HG03432 (cell line): Measurements from ENCODE around the gene APBA2.
"Not testable (repeated sequence)": the region's sequence is repeated elsewhere in the genome, so short reads cannot be mapped to it uniquely, and the experiment has no call there.

Experiments
- ATAC-seq: cut with Tn5 transposase; IDR thresholded peaks from one replicate; pipeline ENCODE4 v1.9.1; 2021; ENCODE audit warnings: mild to moderate bottlenecking, moderate library complexity; ENCODE audit not compliant: unreplicated experiment

Gene APBA2

DNA sequence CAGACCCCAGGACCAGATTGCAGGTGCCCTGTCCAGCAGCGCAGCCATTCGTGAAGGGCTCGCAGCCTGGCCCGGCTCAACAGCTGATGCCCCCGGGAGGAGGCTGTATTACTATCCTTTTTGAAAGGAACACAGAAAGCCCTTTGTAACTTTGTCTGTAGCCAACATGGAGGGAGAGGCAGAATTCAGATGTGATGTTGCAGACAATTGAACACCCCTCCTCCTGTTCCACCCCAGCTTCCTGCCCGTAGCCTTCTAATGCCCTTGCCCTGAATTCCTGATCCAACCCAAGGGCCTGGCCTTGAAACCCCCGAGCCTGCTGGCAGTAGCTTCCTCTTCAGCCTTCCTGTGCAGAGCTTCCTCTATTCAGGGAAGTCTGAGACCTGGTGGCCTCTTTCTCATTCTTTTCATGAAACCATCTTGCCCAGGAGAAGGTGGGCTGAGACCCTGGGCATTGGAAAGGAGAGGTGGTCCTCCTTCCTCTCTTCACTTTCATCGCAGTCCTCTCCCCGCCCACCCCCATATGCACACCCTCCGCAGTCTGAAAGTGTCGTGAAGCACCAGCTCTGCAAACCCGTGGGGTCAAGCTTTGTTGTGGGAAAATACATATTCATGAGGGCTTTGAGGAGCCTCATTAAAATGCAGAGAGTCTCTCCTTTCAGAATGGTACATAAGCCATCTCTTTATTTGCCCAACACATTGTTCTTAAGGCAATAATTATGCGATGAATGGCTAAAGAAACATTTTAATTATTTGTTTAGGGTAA is 109.2 kb downstream of the APBA2 start:
- no peak for ATAC-seq

DNA sequence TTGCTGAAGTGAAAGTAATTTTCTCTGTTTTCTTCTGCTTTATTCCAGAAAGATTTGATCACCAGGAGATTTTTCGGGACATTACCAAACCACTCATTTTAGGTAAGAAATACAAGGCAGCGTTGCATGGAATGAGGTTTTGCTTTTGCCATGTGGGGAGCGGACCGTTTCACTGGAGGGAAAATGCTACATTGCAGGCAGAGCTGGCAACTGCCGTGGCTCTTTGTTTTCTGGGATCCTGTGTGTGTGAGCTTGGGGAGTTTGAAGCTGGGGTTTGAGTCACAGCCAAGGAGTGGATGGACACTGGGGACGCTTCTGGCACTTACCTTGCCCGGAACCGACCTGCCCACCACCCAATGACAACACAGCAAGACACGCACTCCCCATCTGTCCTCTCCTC is 109.9 kb downstream of the APBA2 start:
- ATAC-seq: no peak

DNA sequence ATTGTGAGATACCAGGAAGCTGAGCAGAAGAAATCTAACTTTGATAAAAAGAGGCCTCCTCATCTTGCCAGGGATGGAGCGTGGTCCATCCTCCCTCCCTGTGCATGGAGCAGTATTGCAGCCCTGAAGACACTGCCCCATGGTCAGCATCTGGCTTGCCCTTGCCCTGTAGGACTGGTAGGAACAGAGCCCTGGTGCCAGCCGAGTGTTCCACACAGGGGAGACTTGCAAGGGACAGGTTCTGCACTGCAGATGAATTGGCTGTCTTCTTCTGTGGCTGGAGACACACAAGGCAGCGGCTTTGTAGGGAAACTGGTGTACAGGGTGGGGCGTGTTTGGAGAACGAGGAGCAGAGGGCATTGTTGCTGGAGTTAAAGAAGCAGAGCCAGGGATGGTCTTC is 110.5 kb downstream of the APBA2 start:
- no peak for ATAC-seq

DNA sequence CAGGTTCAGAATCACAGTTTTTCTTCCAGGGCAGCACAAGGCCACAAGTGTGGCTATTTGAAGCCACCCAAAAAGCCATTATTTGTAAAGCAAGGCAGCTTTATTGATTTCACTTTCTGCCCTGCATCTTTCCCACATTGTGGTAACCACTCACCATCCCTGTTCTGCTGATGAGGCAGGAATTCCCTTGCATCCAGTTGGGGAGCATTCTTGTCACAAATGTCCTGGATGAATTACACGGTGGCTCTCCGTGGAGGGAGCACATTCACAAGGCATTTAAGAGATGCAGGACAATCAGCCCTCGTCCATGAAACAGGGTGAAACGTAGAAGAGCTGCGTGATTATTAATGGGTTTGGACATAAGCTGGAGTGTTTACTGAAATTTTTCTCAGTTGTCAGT is 111.2 kb downstream of the APBA2 start:
- no peak for ATAC-seq

DNA sequence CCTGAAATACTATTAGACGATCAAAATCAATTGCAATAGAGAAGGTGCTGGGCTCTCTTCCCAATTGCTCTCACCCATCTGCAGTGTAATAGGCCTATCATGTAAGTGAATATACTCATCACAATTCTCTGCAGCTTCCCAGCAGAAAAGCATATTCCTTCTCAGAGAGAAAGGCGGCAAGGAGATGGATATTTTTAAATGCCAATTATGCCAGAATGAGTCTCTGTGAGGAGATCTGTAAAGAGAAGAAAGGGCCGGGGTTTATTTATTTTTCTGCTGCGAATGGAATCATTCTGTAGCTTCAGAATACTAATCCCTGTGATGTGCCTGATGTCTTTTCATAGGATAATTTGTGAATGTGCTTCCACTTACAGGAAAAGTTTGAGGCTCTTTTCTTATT is 112.0 kb downstream of the APBA2 start:
- no peak for ATAC-seq

DNA sequence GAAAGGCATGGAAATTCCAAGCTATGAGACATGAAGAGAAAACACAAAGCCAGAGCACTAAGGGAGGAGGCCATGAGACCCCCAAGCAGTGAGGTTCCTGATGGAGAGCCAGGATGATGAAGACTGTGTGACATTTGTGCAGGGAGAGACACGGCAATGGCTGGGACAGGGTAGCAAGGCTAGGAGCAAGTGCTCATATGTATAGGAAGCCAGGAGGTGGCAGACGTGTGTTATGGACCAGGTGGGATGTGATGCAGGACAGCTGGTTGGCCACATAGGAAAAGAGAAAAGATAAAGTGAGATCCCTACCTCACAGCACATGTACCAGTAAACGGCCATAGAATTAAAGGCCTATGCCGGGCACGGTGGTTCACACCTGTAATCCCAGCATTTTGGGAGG is 112.7 kb downstream of the APBA2 start:
- ATAC-seq: no peak

DNA sequence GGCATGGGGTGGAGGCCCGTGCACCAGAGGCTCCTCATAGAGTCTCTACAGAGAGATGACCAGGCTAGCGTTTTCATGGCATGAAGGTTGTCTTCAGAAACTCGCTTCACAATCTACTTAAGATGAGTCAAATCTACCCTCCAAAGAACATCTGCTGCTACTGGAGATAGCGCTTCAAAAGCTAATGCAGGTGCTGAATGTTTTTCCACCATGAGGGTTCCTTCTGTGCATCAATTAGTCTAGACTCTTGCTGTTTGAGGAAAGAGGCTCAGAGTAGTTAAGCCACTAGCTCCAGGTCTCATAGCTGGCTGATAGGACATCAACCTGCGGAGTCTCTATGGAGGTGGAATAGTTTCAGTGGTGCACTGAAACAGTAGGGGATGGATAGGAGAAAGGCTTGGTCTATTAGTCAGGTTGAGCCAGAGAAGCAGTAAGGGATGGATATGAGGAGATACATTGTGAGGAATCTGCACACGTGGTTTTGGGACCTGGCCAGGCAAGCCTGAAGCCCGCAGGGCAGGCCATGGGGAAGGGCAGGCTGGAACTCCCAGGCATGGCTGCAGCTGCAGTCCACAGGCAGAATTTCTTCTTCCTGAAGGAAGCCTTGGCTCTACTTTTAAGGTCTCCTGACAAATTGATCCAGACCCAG is 117.5 kb downstream of the APBA2 start:
- ATAC-seq: no peak

DNA sequence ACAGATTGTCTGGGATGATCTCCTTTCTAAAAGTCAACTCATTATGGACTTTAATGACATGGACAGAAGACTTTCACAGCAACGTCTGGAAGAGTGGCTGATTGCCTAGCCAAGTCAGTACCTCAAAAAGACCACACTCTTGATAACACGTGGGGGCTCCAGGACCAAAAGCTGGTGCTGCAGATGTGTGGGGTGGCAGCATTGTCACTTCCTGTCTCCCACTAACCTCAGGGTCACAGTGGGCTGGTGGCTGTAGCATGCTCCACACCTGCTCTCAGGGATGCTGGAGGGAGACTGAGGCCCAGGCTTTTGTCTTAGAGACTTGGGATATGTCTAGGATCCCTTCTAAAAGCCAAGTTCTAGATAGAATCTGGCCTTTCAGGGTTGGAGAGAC is 118.1 kb downstream of the APBA2 start:
- no peak for ATAC-seq

DNA sequence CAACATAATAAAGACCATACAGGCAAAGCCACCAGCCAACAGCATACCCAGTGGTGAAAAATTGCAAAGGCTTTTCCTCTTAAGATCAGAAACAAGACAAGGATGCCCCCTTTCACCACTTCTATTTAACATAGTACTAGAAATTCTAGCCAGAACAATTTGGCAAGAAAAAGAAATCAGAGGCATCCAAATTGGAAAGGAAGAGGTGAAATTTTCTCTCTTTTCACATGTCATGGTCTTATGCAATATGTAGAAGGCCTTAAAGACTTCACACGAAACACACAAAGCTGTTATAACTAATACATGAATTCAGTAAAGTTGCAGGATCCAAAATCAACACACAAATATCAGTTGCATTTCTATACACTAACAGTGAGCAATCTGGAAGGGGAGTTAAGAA is 120.2 kb downstream of the APBA2 start:
- ATAC-seq: no peak

DNA sequence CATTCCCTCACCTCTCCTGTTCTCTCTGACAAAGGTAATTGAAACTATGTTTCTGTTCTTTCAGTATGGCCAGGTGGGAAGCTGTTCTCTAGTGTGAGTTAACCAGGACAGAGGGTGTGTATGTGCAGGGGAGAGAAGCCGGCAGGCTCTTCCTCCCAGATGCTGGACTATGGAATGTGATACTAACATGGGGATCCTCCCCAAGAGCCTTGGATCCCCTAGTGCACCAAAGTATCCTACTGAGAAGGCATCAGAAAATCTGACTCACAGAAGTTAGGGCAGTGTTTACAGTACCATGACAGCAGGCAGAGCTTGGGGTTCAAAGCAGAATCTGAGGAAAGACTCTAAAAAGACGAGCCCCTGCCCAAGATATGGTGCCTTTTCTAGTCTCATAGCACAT is 123.1 kb downstream of the APBA2 start:
- no peak for ATAC-seq

DNA sequence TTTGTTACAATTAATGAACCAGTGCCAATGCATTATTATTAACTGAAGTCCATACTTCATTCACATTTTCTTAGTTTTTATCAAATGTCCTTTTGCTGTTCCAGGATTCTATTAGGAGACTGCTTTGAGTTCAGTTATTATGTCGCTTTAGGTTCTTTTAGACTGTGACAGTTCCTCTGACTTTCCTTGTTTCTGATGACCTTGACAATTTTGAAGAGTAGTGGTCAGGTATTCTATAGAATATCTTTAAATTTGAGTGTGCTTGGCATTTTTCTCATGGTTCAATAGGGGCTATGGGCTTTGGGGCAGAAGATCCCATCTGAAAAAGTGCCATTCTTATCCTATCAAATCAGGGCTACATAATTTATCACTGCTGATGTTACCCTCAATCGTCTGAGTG is 126.3 kb downstream of the APBA2 start:
- ATAC-seq: no peak

DNA sequence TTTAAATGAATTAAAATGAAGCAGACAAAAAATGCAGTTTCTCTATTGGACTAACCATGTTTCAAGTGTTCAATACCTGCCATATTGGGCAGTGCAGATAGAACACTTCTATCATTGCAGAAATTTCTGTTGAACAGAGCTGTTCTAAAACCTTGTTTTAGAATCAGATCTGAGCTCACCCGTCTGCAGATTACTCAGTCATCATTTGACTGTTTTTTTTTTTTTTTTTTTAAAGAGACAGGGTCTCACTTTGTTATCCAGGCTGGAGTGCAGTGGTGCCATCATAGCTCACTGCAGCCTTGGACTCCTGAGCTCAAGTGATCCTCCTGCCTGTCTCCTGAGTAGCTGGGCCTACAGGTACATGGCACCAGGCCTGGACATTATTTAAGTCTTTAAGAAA is 128.7 kb downstream of the APBA2 start:
- ATAC-seq: no peak

DNA sequence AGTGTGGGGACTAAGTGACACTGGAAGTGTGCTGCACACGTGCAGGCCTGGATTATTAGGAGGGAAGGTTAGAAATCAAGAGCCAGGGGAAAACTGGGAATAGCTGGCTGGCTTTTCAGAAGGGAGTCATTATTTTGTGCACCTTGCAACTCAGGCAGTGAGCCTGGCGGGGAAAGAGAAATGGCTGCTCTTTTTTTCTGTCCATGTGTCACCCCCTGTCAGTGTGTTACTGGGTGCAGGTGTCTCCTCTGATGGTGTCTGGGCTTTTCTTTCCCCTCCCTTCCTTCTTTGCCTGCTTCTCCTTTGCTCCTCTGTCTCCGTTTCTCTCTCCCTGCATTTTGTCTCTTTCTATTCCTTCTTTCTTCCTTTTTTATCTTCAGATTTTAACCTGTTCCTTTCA is 130.7 kb downstream of the APBA2 start:
- no peak for ATAC-seq

DNA sequence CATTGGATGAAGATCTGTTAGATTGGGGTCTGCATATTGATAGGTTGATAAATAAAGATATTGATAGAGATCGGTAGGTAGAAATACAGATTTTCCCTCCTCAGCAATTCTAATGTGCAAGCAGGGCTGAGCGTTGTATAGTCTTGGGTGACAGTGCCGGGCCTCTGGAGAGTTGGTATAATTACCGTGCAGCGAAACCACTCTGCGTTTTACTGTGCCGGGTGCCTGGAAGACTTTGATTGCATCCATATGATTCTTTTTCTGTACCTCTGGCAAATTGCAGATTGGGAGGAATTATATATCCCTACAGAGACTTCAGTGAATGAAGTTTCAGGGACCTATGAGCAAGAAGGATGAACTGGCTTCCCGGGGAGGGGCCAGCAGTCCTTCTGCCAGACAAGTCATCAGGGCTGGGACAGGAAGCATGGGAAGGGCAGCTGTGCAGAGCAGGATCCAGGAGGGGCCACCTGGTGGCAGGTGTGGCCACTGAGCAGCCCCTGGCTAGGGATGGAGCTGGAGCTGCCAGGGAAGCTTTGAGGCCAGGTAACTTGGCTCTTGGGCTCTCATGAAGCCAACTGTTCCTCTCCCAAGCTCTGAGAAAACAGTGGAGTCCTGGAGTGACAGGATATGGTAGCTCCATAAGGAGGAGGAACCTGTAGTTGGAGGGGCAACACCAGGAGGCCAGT is 132.5 kb downstream of the APBA2 start:
- no peak for ATAC-seq

DNA sequence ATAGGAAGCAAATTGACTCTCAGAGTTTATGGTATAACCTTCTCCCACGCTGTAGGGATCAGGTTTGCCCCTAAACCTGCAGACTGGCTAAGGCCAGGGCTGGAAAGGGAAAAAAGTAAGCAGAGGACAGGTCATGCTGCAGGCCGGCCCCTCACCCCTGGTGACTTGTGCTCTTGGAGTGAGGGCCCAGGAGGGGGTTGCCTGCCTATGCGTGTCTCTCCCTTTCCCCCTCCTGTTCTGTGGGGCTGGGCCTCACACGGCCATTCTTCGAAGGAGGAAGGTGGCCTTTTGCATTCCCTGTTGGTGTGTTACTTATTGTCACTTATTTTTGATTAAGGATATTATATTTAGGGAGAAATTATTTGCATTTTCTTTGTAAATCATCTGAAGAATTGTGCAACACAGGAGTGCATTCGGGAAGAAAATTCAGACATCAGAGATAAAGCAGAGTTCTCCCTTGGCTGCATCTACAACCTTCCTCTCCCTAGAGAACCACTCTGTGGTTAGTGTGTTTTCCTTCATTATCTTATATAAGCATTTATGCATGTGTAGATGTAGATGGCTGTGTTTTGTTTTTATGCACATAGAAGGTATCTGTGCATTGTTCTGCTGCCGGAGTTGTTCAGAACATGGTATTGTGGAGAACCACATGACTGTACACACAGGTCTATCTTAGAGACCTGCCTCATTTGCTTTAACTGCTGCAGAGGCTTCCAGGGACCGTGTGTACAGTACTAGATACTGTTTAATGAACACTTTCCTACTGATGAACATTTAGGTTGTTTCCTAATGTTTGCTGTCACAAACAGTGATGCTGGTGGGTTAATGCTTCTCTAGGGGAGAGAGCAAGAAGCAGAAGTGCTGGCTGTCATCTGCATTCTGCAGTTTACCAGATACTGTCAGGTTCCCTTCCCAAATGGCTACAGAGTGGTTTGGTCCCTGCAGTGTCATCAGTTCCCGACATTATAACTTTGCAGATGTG is 133.5 kb downstream of the APBA2 start:
- ATAC-seq: no peak

DNA sequence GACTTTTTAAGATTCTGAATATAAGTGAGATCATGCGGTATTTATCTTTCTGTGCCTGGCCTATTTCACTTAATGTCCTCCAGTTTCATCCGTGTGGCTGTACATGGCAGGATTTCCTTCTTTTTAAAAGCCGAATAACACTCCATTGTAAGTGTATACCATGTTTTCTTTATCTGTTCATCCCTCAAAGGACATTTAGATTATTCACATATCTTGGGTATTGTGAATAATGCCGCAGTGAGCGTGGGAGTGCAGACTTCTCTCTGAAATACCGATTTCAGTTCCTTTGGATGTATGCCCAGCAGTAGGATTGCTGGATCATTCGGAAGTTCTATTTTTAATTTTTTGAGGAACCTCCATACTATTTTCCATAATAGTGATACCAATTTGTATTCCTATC is 136.1 kb downstream of the APBA2 start:
- ATAC-seq: no peak

DNA sequence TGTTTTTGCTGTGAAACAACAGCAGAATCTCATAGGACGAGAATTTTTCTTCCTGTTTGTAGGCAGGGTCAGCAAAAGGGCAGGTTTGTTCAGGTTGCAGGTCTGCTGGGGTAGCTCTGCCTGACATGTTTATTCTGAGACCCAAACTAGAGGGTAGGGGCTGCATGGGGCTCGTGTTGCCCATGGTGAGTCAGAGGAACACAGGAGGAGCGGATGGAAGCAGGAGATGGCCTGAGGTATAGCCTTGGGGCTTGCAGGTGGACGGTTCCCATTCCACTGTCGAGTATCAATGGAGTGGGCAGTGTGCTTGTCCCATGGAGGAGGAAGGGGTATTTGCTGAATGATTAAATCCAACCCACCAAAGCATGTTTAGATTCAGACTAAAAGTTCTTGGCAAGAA is 138.9 kb downstream of the APBA2 start:
- ATAC-seq: no peak

DNA sequence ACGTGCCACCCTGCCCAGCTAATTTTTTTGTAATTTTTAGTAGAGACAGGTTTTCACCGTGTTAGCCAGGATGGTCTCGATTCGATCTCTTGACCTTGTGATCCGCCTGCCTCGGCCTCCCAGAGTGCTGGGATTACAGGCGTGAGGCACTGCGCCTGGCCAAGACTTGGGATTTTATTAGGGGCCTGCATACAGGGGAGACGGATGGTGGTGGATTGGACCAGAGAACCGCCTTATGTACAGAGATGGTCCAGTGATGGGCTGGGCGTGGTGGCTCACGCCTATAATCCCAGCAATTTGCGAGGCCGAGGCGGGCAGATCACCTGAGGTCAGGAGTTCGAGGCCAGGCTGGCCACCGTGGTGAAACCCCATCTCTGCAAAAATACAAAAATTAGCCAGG is 139.6 kb downstream of the APBA2 start:
- not testable (repeated sequence) for ATAC-seq

DNA sequence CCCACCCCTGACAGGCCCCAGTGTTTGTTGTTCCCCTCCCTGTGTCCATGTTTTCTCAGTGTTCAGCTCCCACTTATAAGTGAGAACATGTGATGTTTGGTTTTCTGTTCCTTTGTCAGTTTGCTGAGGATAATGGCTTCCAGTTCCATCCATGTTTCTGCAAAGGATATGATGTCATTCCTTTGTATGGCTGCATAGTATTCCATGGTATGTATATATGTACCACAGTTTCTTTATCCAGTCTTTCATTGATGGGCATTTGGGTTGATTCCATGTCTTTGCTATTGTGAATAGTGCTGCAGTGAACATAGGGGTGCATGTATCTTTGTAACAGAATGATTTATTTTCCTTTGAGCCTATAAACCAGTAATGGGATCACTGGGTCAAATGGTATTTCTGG is 142.4 kb downstream of the APBA2 start:
- ATAC-seq: not testable (repeated sequence)

DNA sequence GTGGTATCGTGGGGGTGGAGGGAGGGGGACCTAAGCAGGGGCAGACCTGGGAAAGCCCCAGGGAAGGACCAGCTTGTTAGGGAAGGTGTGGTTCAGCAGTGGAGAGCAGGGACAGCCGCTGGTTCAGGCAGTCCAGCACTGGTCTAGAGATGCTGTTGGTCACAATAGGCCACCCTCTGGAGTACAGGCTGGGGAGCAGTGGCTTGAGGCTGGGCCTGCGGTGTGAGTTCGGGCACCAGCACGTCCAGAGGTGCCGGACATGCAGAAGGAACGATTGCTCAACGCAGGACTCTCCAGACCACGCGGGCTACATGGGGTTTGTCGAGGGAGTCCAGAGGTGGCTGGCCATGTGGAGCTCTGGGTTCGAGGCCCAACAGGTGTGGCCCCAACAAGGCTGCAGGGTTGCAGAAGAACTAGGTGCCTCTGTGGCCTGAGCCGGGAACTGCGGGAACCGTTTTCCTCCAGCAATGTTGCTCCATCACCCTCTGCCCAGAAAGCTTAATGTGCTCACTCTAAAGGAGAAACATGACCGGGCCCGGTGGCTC is 143.9 kb downstream of the APBA2 start:
- no peak for ATAC-seq
